Stromal cell of bone marrow (primary cell): ENCODE measurements around the gene MRPL43.
"Not testable (repeated sequence)": the region's sequence is repeated elsewhere in the genome, so short reads cannot be mapped to it uniquely, and the experiment has no call there.

Experiments
- DNase-seq: peaks from one replicate; pipeline ENCODE4 v3.0.0-alpha.2; 2012; ENCODE audit warnings: low read depth

Gene MRPL43

GRCh38 chr10:100986952-100987684, at the start of gene MRPL43, which contains the start of gene TWNK:
Gene MRPL43, minus strand, starts transcription at chr10:100987497. Its CDS starts 54 bp downstream, at chr10:100987443.
Gene TWNK, plus strand, starts transcription at chr10:100987543. Its CDS starts 668 bp downstream, at chr10:100988211.
- DNase-seq: peak; percentile 52

GRCh38 chr10:101036726-101037125, 49.4 kb upstream of the MRPL43 start:
- no peak for DNase-seq

GRCh38 chr10:101035916-101036702, 48.8 kb upstream of the MRPL43 start:
- no peak for DNase-seq

GRCh38 chr10:101035314-101035713, 48.0 kb upstream of the MRPL43 start:
- no peak for DNase-seq

- DNase-seq: not testable (repeated sequence)
These were observed 47.1 kb upstream of the MRPL43 start for GRCh38 chr10:101034404-101034803.

GRCh38 chr10:101033276-101033675, 46.0 kb upstream of the MRPL43 start:
- DNase-seq: no peak

GRCh38 chr10:101032637-101033224, 45.4 kb upstream of the MRPL43 start:
- peak; percentile 81 for DNase-seq

GRCh38 chr10:101031796-101032636, 44.7 kb upstream of the MRPL43 start:
- peak; percentile 57 for DNase-seq

- DNase-seq: peak; percentile 87
These were observed 44.0 kb upstream of the MRPL43 start, which contains the start of the genes PDZD7 and SFXN3 for GRCh38 chr10:101031128-101031795. Gene PDZD7, minus strand, starts transcription at chr10:101031129. Its CDS starts 910 bp downstream, at chr10:101030219. Gene SFXN3, plus strand, starts transcription at chr10:101031234. Its CDS starts 3,461 bp downstream, at chr10:101034695.

- DNase-seq: no peak
These were observed 43.3 kb upstream of the MRPL43 start for GRCh38 chr10:101030496-101031127.

GRCh38 chr10:101029520-101030295, 42.4 kb upstream of the MRPL43 start:
- DNase-seq: no peak

GRCh38 chr10:101028446-101029337, 41.4 kb upstream of the MRPL43 start:
- DNase-seq: no peak

- DNase-seq: no peak
These were observed 39.9 kb upstream of the MRPL43 start for GRCh38 chr10:101027106-101027720.

- DNase-seq: no peak
These were observed 35.8 kb upstream of the MRPL43 start for GRCh38 chr10:101022967-101023705.

- DNase-seq: no peak
These were observed 34.5 kb upstream of the MRPL43 start for GRCh38 chr10:101021692-101022251.

GRCh38 chr10:101021239-101021638, 33.9 kb upstream of the MRPL43 start:
- no peak for DNase-seq

- DNase-seq: no peak
These were observed 33.3 kb upstream of the MRPL43 start for GRCh38 chr10:101020427-101021075.
